Glomerular endothelial cell (primary cell): ENCODE data around the gene NSMCE4A. TPM values are rescaled to one million over a fixed set of nuclear protein-coding genes. Genes with fewer than 3 reads are reported as not detected.
"Not testable (repeated sequence)": the region's sequence is repeated elsewhere in the genome, so short reads cannot be mapped to it uniquely, and the experiment has no call there.

Experiments used
- DNase-seq: peaks from one replicate; pipeline ENCODE4 v3.0.0-alpha.2; 2011; ENCODE audit warnings: low read depth, low spot score; ENCODE audit errors: extremely low read depth
- total RNA-seq: library from RNA; depleted of rRNA; stranded (reverse); fragments of >200 nt; gene quantifications from 2 replicates; pipeline ENCODE4 v1.2.3, GENCODE V29; 2015

Gene NSMCE4A
- 54.3 and 56.3 TPM in 2 replicates for total RNA-seq

DNA sequence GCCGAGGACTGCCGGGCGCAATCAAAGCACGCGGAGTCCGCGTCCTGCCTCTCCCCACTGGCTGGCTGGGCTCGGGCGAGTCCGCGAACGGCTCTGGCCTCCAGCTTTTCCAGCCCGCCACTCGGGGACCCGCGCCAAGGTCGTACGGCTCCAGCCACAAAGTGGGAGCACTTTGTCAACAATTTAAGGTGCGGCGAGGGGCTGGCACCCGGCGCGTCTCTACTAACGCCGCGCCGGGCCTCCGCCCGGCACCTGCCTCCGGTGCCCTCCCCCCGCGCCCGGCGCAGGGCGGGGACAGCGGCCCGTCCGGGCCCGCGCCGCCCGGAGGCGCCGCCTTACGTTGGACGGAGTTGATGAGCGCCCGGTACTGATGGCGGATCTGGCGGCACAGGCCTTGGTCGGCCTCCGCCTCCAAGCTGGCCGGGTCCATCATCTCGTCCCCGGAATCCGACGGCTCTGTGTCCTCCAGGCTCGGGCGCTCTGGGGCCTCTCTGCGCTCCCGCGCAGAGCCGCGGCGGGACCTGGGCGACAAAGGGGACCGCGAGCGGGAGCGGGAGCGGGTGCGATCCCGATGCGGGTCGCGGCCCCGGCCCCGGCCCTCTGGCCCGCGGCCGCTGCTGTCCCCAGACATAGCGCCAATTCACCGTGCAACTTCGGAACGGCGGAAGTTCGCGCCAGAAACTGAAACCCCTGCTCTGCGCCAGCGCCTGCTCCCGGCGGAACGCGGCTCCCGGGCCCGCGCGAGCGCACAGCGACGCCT, at the start of gene NSMCE4A:
NSMCE4A (minus strand) TSS at position 683 of the 760 bp plus-strand sequence; CDS start at position 631, 52 bp downstream.
- DNase-seq = no peak

- not testable (repeated sequence) for DNase-seq
These were observed 48.2 kb upstream of the NSMCE4A start for GRCh38 chr10:122023257-122023656.

GRCh38 chr10:122022276-122022675, 47.3 kb upstream of the NSMCE4A start:
- no peak for DNase-seq

- DNase-seq = no peak
These were observed 46.8 kb upstream of the NSMCE4A start for GRCh38 chr10:122021828-122022227.

DNA sequence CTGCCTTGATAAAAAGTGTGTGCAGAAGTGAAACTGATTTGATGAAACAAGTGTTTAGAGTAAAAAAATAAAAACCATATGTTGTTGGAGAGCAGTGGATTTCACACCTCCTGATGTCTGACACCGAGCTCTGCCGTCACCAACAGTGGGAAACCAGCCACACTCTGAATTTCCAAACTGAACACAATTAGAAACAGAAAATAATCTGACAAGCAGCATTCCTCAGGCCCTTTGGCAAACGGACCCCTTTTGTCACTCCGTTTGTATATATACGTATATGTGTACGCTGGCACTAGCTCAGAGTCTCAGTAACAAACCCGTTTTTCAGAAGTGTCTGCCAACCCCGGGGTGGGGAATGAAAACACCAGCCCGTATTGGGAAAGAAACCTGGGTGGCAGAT, 46.4 kb upstream of the NSMCE4A start:
- no peak for DNase-seq

DNA sequence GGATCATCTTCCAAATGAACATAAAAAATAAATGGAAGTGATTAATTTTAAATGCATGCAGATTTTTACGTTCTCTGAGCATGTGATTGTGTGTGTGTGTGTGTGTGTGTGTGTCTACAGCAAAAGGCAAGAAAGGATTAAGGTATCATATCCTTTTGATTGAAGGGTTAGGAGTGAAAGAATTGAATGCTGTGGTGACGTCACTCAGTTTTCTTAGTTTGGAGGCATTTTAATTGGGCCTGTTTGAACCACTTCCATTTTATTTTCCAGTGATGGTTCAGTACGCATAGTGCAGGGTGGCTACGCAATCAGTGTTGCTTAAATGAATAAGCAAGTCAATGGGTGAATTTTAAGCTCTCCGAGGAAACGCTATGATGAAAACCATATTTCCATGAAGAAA, 45.2 kb upstream of the NSMCE4A start:
- no peak for DNase-seq

DNA sequence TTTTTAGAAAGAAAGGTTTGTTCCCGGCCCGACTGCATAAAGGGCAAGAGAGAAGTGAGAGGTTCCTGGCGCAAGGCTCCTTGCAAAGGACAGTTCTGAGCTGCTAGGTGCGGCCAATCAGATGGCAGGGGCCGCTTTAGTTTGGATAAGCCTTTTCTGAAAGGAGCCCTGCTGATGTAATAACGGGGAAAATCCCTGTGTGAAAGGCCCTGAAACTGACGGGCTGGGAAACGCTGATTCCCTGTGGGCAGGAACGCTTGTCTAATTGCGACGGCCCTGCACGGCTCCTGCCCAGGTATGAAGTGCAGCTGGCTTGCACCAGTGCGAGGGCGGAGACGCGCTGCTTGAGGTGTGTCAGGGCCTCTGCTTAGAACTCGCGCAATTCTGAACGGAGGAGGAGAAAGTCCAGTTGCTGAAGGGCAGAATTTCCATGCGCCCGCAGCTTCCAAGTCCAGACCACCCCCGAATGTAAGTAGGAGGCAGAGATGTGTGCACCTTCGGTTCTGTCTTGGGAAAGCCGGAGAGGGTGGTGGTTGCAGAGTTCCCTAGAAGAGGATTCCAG, 44.5 kb upstream of the NSMCE4A start:
- DNase-seq = no peak

- no peak for DNase-seq
These were observed 44.0 kb upstream of the NSMCE4A start for GRCh38 chr10:122018951-122019413.

GRCh38 chr10:122018491-122018890, 43.5 kb upstream of the NSMCE4A start:
- DNase-seq = no peak

- not testable (repeated sequence) for DNase-seq
These were observed 42.9 kb upstream of the NSMCE4A start for GRCh38 chr10:122017926-122018325.

- no peak for DNase-seq
These were observed 39.7 kb upstream of the NSMCE4A start for GRCh38 chr10:122014652-122015248.

DNA sequence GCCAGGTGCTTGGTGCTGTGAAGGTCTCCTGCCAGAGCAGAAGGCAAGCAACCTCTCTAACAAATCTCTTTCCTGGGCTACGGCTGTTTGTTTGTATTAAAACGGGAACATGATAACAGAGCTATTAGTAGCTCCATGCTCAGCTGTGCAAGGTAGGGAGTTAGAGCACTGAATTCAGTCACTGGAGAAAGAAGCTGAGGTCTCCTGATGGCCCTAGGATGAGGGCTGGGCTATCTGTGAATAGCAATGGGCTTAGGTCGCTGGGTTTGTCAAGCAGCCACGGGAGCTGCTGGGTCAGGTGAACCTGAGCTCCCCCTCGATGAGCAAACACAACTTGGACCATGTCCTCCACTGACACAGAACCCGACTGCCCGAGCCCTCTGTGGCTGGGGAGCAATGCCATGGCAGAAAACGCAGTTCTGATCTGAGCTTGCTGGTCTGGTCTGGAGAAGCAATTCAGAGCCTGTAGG, 38.3 kb upstream of the NSMCE4A start:
- no peak for DNase-seq

DNA sequence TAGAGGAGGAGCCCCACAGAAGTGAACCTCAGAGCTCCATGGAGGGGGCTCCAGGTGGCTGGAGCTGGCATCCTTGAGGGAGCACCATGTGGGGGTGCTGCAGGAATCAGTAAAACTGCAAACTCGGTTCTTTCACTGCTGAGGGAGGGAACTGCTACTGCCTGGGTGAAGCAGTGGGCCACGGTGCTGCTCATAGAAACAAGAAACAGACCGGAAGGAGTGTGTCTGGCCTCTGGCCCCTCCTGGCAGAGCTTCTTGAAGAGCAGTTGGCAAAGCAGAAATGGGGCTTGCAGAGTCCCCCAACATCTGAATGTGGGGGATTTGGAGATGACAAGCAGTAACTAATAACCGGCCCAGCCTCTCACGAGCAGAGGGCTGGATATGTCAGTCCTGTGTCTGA, 37.7 kb upstream of the NSMCE4A start:
- no peak for DNase-seq

- no peak for DNase-seq
These were observed 35.5 kb upstream of the NSMCE4A start for GRCh38 chr10:122010405-122011050.

GRCh38 chr10:122007415-122007814, 32.4 kb upstream of the NSMCE4A start:
- DNase-seq = no peak

- no peak for DNase-seq
These were observed 26.7 kb upstream of the NSMCE4A start for GRCh38 chr10:122001698-122002097.

DNA sequence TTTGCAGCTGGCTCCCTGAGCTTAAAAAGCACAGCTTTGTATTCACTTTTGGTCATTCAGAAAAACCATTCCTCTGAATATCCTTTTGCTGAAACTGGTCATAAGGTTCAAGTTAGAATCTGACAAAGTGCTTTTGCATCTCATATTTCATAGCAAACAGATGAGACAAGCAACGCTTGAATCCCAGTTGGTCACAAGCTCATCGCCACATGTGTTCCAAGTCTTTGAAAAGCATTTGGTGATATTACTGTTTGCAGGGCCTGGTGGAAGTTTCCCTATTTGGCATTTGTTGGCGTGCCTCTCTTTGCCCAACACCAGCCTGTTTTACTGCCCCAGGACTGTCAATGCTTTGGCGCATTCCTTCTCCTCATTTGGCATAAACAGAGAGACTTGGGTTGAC, 24.3 kb upstream of the NSMCE4A start:
- no peak for DNase-seq

- no peak for DNase-seq
These were observed 23.4 kb upstream of the NSMCE4A start for GRCh38 chr10:121998462-121998861.

- DNase-seq = no peak
These were observed 19.5 kb upstream of the NSMCE4A start for GRCh38 chr10:121994429-121994941.

GRCh38 chr10:121991727-121992126, 16.7 kb upstream of the NSMCE4A start:
- not testable (repeated sequence) for DNase-seq
